Liver (tissue), 9 donors: ENCODE data around the gene ACTN2. TPM values are rescaled to one million over a fixed set of nuclear protein-coding genes. Genes with fewer than 3 reads are reported as not detected.

Source experiments
- DNase-seq: peaks from one replicate; pipeline ENCODE4 v3.0.0-alpha.2; 2017; ENCODE audit warnings: low spot score
- H3K27ac ChIP-seq, 2 donors: one replicate each; pipeline ENCODE4 v1.7.0; 2013; ENCODE audit warnings: inconsistent platforms in 2 of 2, low read length in 2 of 2, control low read depth in 1 of 2, low read depth in 1 of 2, mild to moderate bottlenecking in 1 of 2
- H3K27me3 ChIP-seq, 4 donors: one replicate each; pipeline versions ENCODE4 v1.6.1 to v1.7.0; 2013; ENCODE audit warnings: low read length in 3 of 4, inconsistent platforms in 1 of 4, mild to moderate bottlenecking in 1 of 4, moderate library complexity in 1 of 4; ENCODE audit not compliant: control insufficient read depth in 4 of 4, insufficient read depth in 4 of 4
- H3K36me3 ChIP-seq, 4 donors: one replicate each; pipeline versions ENCODE4 v1.6.1 to v1.7.0; 2013; ENCODE audit warnings: low read length in 3 of 4, mild to moderate bottlenecking in 3 of 4, low read depth in 1 of 4, moderate library complexity in 1 of 4; ENCODE audit not compliant: control insufficient read depth in 4 of 4, insufficient read depth in 3 of 4
- H3K4me1 ChIP-seq, 4 donors: one replicate each; pipeline versions ENCODE4 v1.6.1 to v1.7.0; 2013; ENCODE audit warnings: low read length in 3 of 4, mild to moderate bottlenecking in 3 of 4, moderate library complexity in 1 of 4; ENCODE audit not compliant: control insufficient read depth in 4 of 4, insufficient read depth in 4 of 4
- H3K4me3 ChIP-seq, 3 donors: one replicate each; pipeline versions ENCODE4 v1.6.1 to v1.7.0; 2013; ENCODE audit warnings: low read length in 3 of 3, control low read depth in 1 of 3, low read depth in 1 of 3, mild to moderate bottlenecking in 1 of 3
- H3K9ac ChIP-seq, 2 donors: one replicate each; pipeline ENCODE4 v1.7.0; 2013; ENCODE audit warnings: low read length in 2 of 2, mild to moderate bottlenecking in 2 of 2, moderate library complexity in 2 of 2, control low read depth in 1 of 2, low read depth in 1 of 2
- H3K9me3 ChIP-seq, 4 donors: one replicate each; pipeline versions ENCODE4 v1.6.1 to v1.7.0; 2013; ENCODE audit warnings: low read length in 3 of 4; ENCODE audit not compliant: control insufficient read depth in 4 of 4
- EGR1 ChIP-seq, 2 donors: IDR thresholded peaks; 2 replicates each; pipeline ENCODE4 v1.6.1; 2016 to 2018; ENCODE audit warnings: antibody characterized with exemption in 2 of 2, low read depth in 2 of 2
- FOXA1 ChIP-seq: IDR thresholded peaks from 2 replicates; pipeline ENCODE4 v1.6.1; 2016; ENCODE audit warnings: antibody characterized with exemption
- GABPA ChIP-seq, 2 donors: IDR thresholded peaks in 1 of 2; conservative IDR thresholded peaks in 1 of 2; 2 replicates each; pipeline ENCODE4 v1.6.1; 2016; ENCODE audit warnings: antibody characterized with exemption in 2 of 2, mild to moderate bottlenecking in 1 of 2, moderate library complexity in 1 of 2
- HNF4A ChIP-seq, 2 donors: conservative IDR thresholded peaks; 2 replicates each; pipeline ENCODE4 v1.6.1; 2016; ENCODE audit warnings: antibody characterized with exemption in 2 of 2, mild to moderate bottlenecking in 2 of 2
- HNF4G ChIP-seq: IDR thresholded peaks from 2 replicates; pipeline ENCODE4 v1.6.1; 2016; ENCODE audit warnings: antibody characterized with exemption
- JUND ChIP-seq, 2 donors: IDR thresholded peaks; 2 replicates each; pipeline ENCODE4 v1.6.1; 2016; ENCODE audit warnings: antibody characterized with exemption in 2 of 2
- NR2F2 ChIP-seq: IDR thresholded peaks from 2 replicates; pipeline ENCODE4 v1.6.1; 2016; ENCODE audit warnings: antibody characterized with exemption
- RAD21 ChIP-seq, 2 donors: IDR thresholded peaks; 2 replicates each; pipeline ENCODE4 v1.6.1; 2016; ENCODE audit warnings: antibody characterized with exemption in 2 of 2, mild to moderate bottlenecking in 2 of 2
- RXRA ChIP-seq, 2 donors: IDR thresholded peaks; 2 replicates each; pipeline ENCODE4 v1.6.1; 2017 to 2018; ENCODE audit warnings: antibody characterized with exemption in 2 of 2, mild to moderate bottlenecking in 1 of 2
- SP1 ChIP-seq: IDR thresholded peaks from 2 replicates; pipeline ENCODE4 v1.6.1; 2018; ENCODE audit warnings: antibody characterized with exemption, mild to moderate bottlenecking
- TAF1 ChIP-seq: conservative IDR thresholded peaks from 2 replicates; pipeline ENCODE4 v1.6.1; 2016; ENCODE audit warnings: antibody characterized with exemption, mild to moderate bottlenecking
- YY1 ChIP-seq: IDR thresholded peaks from 2 replicates; pipeline ENCODE4 v1.6.1; 2016; ENCODE audit warnings: antibody characterized with exemption, mild to moderate bottlenecking
- WGBS: extraction: QIAGEN DNeasy Blood & Tissue Kit; methylation state at CpG from one replicate; pipeline ENCODE4 v1.1.7; 2013; 5-methylcytosine and 5-hydroxymethylcytosine counted together
- polyA plus RNA-seq, 2 donors: library from polyadenylated mRNA; stranded (reverse) in 1 of 2; unstranded in 1 of 2; fragments of 200-250 nt in 1 of 2; fragments of >200 nt in 1 of 2; fragmentation: Nextera tagmentation in 1 of 2; extraction: Ambion mirVana in 1 of 2; gene quantifications; one replicate each; pipeline versions ENCODE4 v1.2.1 to v1.2.3, GENCODE V29; 2013 to 2015
- total RNA-seq, 2 donors: library from RNA; depleted of rRNA; stranded (reverse); fragments of >200 nt; gene quantifications; one replicate each; pipeline ENCODE4 v1.2.3, GENCODE V29; 2014
- TF ChIP-seq, protein P1 (sequence below): IDR thresholded peaks from 2 replicates; pipeline ENCODE4 v1.6.1; 2016; ENCODE audit warnings: antibody characterized with exemption
- TF ChIP-seq, protein P2 (sequence below): IDR thresholded peaks from 2 replicates; pipeline ENCODE4 v1.6.1; 2016; ENCODE audit warnings: antibody characterized with exemption, mild to moderate bottlenecking
- TF ChIP-seq, protein P3 (sequence below): IDR thresholded peaks from 2 replicates; pipeline ENCODE4 v1.6.1; 2016; ENCODE audit warnings: antibody characterized with exemption
- TF ChIP-seq, protein P4 (sequence below): fragments of 150-350 bp; IDR thresholded peaks from 2 replicates; pipeline ENCODE4 v1.5.1; 2017; ENCODE audit warnings: improper control_type of control experiment, low read depth, low read length; ENCODE audit not compliant: missing input control
- TF ChIP-seq, protein P5 (sequence below): IDR thresholded peaks from 2 replicates; pipeline ENCODE4 v1.6.1; 2016; ENCODE audit warnings: antibody characterized with exemption
- donor health status: healthy.
- donor health status: healthy.
- donor health status: healthy.
- donor health status: healthy.
- donor health status: healthy.

ACTN2 gene
- total and polyA plus RNA-seq, 4 donors = 0.08 to 0.81 (median 0.15) TPM

DNA sequence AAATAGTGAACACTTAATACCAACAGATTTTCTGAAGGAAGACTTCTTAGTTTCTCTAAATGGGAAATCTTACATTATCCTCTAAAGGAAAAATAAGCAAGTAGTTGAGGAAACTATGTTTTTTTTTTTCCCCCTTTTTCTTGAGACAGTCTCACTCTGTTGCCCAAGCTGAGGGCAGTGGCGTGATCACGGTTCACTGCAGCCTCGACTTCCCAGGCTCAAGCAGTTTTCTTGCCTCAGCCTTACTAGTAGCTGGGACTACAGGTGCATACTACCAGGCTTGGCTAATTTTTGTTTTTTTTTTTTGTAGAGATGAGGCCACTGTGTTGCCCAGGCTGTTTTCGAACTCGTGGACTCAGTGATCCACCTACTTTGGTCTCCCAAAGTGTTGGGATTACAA is 112.7 kb downstream of the ACTN2 start:
- Histone ChIP-seq H3K9ac (no peak overlapping the region), H3K4me3 (no peak overlapping the region), H3K9me3 (no peaks in the 10 kb centered on the region), H3K27me3 (no peaks in the 10 kb centered on the region), H3K36me3 (peaks cover 0 to 5% (median 3%) of the 10 kb centered on the region in 4 donors), H3K4me1 (peaks cover 0 to 15% (median 6%) of the 10 kb centered on the region in 4 donors), H3K27ac (no peak overlapping the region)
- 97% methylated on average over 5 of the region's 5 CpGs for WGBS
- DNase-seq = no peak
- no peak for TF ChIP-seq FOXA1
- TF ChIP-seq, protein P1, sequence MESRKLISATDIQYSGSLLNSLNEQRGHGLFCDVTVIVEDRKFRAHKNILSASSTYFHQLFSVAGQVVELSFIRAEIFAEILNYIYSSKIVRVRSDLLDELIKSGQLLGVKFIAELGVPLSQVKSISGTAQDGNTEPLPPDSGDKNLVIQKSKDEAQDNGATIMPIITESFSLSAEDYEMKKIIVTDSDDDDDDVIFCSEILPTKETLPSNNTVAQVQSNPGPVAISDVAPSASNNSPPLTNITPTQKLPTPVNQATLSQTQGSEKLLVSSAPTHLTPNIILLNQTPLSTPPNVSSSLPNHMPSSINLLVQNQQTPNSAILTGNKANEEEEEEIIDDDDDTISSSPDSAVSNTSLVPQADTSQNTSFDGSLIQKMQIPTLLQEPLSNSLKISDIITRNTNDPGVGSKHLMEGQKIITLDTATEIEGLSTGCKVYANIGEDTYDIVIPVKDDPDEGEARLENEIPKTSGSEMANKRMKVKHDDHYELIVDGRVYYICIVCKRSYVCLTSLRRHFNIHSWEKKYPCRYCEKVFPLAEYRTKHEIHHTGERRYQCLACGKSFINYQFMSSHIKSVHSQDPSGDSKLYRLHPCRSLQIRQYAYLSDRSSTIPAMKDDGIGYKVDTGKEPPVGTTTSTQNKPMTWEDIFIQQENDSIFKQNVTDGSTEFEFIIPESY = no peak
- no peak for TF ChIP-seq TAF1
- TF ChIP-seq HNF4G = no peak
- TF ChIP-seq JUND (IDR thresholded peaks at IDR 0.05) = no peak
- no peak for TF ChIP-seq RXRA (IDR thresholded peaks at IDR 0.05)
- no peak for TF ChIP-seq HNF4A (conservative IDR thresholded peaks at IDR 0.05)
- TF ChIP-seq, protein P2, sequence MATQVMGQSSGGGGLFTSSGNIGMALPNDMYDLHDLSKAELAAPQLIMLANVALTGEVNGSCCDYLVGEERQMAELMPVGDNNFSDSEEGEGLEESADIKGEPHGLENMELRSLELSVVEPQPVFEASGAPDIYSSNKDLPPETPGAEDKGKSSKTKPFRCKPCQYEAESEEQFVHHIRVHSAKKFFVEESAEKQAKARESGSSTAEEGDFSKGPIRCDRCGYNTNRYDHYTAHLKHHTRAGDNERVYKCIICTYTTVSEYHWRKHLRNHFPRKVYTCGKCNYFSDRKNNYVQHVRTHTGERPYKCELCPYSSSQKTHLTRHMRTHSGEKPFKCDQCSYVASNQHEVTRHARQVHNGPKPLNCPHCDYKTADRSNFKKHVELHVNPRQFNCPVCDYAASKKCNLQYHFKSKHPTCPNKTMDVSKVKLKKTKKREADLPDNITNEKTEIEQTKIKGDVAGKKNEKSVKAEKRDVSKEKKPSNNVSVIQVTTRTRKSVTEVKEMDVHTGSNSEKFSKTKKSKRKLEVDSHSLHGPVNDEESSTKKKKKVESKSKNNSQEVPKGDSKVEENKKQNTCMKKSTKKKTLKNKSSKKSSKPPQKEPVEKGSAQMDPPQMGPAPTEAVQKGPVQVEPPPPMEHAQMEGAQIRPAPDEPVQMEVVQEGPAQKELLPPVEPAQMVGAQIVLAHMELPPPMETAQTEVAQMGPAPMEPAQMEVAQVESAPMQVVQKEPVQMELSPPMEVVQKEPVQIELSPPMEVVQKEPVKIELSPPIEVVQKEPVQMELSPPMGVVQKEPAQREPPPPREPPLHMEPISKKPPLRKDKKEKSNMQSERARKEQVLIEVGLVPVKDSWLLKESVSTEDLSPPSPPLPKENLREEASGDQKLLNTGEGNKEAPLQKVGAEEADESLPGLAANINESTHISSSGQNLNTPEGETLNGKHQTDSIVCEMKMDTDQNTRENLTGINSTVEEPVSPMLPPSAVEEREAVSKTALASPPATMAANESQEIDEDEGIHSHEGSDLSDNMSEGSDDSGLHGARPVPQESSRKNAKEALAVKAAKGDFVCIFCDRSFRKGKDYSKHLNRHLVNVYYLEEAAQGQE = no peak
- no peak for TF ChIP-seq SP1
- TF ChIP-seq, protein P3, sequence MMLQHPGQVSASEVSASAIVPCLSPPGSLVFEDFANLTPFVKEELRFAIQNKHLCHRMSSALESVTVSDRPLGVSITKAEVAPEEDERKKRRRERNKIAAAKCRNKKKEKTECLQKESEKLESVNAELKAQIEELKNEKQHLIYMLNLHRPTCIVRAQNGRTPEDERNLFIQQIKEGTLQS = no peak
- no peak for TF ChIP-seq YY1
- TF ChIP-seq, protein P4, sequence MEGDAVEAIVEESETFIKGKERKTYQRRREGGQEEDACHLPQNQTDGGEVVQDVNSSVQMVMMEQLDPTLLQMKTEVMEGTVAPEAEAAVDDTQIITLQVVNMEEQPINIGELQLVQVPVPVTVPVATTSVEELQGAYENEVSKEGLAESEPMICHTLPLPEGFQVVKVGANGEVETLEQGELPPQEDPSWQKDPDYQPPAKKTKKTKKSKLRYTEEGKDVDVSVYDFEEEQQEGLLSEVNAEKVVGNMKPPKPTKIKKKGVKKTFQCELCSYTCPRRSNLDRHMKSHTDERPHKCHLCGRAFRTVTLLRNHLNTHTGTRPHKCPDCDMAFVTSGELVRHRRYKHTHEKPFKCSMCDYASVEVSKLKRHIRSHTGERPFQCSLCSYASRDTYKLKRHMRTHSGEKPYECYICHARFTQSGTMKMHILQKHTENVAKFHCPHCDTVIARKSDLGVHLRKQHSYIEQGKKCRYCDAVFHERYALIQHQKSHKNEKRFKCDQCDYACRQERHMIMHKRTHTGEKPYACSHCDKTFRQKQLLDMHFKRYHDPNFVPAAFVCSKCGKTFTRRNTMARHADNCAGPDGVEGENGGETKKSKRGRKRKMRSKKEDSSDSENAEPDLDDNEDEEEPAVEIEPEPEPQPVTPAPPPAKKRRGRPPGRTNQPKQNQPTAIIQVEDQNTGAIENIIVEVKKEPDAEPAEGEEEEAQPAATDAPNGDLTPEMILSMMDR = no peak

DNA sequence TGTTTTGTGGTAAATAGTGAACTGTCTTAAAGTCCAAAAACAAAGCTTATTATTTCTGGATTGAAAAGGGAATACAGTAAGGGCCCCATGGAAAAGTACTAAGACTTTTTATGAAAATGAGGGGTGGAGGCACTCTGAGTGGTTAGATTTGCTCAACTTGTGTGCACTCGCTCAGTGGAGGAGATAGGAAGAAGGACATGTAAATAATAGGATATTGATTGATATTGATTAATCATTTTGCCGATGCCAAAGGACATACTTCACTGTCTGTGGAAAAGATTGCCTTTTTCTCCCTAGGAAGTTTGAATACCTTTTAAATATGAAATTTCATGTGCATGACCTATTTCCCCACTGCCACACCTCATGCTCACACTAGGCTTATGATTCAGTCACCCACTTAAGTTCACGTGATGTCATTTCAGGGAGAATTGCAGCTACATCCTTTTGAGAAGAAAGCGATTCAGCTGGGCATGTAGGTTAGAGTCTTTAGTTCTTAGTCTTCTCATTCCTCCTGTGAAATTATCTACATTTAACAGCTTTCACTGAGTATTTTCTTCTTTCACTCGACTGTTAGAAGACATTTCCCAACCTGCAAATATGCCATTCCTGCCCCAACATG is 113.8 kb downstream of the ACTN2 start:
- no peak for DNase-seq
- 68% methylated on average over 5 of the region's 5 CpGs for WGBS
- Histone ChIP-seq H3K27me3 (no peaks in the 10 kb centered on the region), H3K4me1 (peaks cover 0 to 15% (median 4%) of the 10 kb centered on the region in 4 donors), H3K4me3 (no peak overlapping the region), H3K9me3 (no peaks in the 10 kb centered on the region), H3K9ac (no peak overlapping the region), H3K27ac (no peak overlapping the region), H3K36me3 (peaks cover 0 to 6% (median 4%) of the 10 kb centered on the region in 4 donors)
- TF ChIP-seq SP1 = no peak
- TF ChIP-seq, protein P4 = no peak
- no peak for TF ChIP-seq GABPA (IDR thresholded peaks at IDR 0.05 in 1 of 2, conservative IDR thresholded peaks at IDR 0.05 in 1 of 2)
- no peak for TF ChIP-seq EGR1 (IDR thresholded peaks at IDR 0.05; ENCODE audit: low read depth in 2 of 2)
- no peak for TF ChIP-seq RAD21 (IDR thresholded peaks at IDR 0.05)
- TF ChIP-seq, protein P5, sequence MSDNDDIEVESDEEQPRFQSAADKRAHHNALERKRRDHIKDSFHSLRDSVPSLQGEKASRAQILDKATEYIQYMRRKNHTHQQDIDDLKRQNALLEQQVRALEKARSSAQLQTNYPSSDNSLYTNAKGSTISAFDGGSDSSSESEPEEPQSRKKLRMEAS = no peak
- TF ChIP-seq TAF1 = no peak
- TF ChIP-seq NR2F2 = no peak
- TF ChIP-seq, protein P2 = no peak
- no peak for TF ChIP-seq RXRA (IDR thresholded peaks at IDR 0.05)
- TF ChIP-seq, protein P3 = no peak
